Activated CD4-positive, alpha-beta T cell treated with anti-CD3 and anti-CD28 coated beads for 1 hour (primary cell): ENCODE data around the gene PPP3R2.
"Not testable (repeated sequence)": the region's sequence is repeated elsewhere in the genome, so short reads cannot be mapped to it uniquely, and the experiment has no call there.

Source experiments
- DNase-seq: peaks from one replicate; pipeline ENCODE4 v3.0.0-alpha.2; 2020

Gene PPP3R2

DNA sequence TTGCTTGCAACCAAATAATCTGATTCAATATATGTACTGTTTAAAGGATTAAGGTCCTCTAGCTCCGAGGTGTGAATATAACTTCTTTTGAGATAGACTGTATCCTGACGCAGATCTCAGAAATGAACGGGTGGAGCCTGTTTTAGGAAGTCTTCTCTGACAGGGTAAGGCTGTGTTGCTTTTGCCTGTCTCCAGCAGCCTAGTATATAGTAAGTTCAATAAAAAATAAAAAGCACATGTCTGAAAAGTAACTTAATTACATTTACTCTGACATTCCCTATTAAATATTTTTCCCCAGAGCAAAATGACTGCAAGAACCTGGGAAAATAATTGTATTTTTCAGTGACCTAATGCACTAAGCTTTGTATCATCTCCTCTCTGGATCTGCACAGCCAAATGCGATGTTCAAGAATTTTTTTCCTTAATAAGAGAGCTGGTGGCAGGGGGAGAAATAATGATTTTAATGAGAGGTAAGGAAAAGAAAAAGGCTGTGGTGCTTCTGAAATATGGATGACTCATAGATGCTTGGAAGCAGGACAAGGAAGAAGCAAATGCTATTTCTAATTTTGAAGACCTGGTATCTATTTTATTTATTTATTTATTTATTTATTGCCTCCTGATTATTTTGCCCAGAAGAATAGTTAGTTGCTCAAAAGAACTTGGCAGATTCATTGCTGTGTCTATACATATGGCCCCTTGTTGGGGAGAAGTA is 7.3 kb downstream of the PPP3R2 start:
- DNase-seq: no peak

DNA sequence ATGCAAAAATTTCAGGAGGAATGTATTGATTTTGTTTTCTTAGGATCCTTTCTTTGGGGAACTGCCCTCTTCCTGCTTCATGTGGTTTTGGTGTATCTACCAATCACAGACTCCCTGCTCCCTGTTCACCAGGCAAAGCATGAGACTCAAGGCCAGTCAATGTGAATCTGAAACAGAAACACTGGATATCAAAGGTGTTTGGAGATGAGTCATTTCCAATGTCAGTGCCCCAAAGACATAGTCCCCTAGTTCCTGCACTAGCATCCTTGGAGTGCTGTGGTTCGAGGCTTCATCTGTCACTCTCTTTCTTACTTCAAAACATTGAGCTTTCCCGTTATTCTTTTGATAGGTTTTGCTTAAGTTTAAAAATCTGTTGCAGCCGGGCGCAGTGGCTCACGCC is 8.1 kb downstream of the PPP3R2 start:
- no peak for DNase-seq

- DNase-seq: no peak
These were observed 9.0 kb downstream of the PPP3R2 start for GRCh38 chr9:101585740-101586139.

DNA sequence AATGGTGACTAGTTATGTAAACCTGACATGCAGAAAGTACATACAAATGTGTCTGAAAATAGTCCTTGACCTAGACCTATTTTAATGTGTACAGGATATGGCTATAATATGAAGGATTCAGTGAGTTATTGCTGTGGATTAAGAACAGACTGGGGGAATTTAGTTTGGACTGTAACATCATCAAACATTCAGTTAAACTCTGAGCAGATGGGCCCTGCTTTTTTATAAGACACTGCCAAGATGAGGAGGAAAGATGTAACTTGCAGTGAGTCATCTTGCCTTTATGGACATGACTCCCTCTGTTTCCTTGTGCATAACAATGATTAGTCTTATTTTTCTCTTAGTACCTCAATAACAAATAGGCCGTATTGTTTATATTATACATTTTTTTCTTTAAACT is 12.2 kb downstream of the PPP3R2 start:
- no peak for DNase-seq

GRCh38 chr9:101579711-101580545 is 14.8 kb downstream of the PPP3R2 start:
- no peak for DNase-seq

DNA sequence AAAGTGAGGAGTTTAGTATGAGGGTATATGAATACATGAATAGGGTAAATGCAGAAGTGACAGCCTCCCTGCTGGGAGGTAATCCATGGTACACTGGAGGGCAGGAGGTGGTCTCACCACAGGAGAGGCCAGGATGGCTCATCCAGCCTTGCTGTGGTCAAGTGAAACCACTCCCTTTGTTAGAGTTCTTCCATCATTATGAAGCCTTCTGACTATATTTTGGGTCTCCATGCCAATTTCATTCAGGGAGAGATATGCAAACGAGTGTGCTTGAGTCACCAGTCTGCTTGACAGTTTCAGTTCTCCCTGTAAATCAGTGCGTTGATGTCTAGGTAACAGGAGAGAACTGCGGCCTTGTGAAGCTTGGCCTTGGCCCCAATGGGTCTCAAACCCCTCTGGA is 16.4 kb downstream of the PPP3R2 start:
- no peak for DNase-seq

- no peak for DNase-seq
These were observed 19.9 kb downstream of the PPP3R2 start for GRCh38 chr9:101574731-101575333.

DNA sequence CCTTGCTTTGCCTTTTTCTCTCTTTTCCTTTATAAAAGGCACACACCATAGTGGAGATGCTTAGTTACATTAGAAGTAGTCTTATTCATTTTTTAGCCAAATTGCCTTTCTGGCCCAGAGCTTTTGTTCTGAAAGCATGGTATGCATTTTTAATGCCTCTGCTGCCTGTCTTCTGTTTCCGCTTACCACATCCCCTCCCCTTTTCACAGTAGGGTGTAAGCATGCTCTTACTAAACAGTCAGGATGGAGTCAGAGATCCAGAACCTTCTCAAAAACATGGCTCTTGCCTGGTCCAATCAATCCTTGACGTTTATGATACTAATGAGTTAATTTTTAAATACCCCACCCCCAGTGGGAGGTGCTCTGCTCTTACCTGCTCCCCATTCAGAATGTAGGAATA is 22.5 kb downstream of the PPP3R2 start:
- no peak for DNase-seq

- DNase-seq: no peak
These were observed 23.7 kb downstream of the PPP3R2 start for GRCh38 chr9:101571114-101571513.

- no peak for DNase-seq
These were observed 24.8 kb downstream of the PPP3R2 start for GRCh38 chr9:101569741-101570501.

- no peak for DNase-seq
These were observed 26.9 kb downstream of the PPP3R2 start for GRCh38 chr9:101567725-101568350.

DNA sequence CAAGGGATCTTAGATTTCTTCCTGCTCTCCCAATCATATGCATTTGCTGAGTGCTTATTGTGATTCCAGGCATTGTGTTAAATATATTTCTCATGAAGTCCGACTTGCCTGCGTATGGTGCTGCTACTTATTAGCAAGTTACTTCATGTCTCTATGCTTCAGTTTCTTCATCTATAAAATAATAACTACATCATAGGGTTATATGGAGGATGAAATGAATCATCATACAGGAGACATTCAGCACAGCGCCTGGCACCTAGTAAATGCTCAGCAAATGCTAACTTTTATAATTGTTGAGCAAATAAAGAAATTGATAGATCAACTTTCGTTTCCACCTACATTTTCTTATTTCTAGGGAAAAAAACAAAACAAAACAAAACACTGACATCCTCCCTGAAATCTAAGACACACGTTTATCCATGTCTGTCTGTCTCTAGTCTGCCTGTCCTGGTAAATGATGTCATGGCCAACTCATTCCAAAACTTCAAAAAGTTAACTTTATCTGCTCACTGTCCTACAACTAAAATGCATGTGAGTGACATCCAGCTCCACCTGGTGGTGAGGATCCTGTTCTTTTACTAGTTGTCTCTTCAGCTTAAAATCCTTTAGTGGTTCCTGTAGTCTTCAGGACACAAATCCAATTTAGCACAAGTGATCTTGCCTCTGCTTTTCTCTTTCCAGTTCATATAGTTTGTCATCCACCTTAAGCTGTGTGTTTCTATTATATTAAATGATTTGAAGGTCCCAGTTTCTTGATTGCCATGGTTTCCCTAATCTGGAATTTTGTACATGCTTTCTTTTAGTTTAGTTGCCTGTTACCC is 27.7 kb downstream of the PPP3R2 start:
- DNase-seq: no peak

DNA sequence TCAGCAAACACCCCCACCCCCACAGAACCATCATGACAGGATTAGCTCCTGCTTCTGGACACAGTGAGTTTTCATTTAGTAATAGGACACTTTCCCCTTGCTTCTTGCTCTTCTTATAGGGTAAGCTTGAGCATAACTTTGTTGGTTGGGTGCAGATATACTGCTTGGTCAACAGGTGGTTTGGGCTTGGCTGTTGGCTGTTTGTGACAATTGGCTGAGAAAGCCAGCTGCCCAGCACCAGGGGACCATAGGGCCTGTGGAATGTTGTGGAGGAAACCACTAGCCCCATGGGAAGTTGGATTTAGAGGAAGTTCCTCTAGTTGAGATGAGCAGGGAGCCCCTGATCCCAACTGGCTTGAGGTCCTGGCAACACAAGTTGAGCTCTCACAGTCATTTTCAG is 30.5 kb downstream of the PPP3R2 start:
- DNase-seq: no peak

DNA sequence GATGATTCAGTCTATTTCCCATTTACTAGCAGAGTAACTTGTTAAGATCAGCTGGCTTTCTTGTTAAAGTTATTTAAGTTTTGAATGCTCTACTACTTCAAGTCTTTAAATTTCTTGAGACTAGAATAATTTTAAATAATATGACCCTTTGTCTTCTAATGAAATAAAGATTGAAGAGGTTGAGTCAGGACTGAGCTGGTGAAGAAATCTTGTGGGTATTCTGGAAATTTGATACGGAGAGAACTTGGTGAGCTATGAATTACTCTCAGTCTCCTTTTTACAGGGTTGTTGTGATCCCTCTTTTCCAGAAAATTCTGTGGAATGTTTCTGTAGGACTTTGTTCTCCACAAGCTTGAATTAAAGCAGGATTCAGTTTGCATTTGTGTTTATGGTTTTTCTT is 31.8 kb downstream of the PPP3R2 start:
- no peak for DNase-seq

- DNase-seq: no peak
These were observed 33.0 kb downstream of the PPP3R2 start for GRCh38 chr9:101561740-101562139.

GRCh38 chr9:101549472-101550098 is 45.2 kb downstream of the PPP3R2 start:
- DNase-seq: not testable (repeated sequence)

DNA sequence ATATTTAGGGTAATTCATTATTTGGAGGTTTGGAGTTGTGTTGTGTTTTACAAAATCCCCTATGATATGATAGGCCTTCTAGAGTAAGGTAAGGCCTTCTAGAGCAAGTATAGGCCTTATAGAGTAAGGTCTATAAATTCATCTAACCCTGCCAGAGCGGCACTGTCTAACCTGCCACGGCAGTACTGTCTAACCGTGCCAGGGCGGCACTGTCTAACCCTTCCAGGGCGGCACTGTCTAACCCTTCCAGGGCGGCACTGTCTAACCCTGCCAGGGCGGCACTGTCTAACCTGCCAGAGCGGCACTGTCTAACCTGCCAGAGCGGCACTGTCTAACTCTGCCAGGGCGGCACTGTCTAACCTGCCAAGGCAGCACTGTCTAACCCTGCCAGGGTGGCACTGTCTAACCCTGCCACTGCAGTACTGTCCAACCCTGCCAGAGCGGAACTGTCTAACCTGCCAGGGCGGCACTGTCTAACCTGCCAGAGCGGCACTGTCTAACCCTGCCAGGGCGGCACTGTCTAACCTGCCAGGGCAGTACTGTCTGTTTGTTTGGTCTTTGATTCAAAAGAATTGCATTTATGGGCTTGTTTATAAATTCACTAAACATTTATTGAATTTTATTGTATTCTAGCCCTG is 51.6 kb downstream of the PPP3R2 start:
- DNase-seq: no peak
